SK-N-SH treated with all-trans-retinoic acid at 6 μM for 48 hours (cell line): ENCODE results near the gene DCHS2.

Experiments used
- ATAC-seq: fragments of 200-7000 bp; cut with Tn5 transposase; 3 replicates; pipeline ENCODE4 v1.9.1; 2020; ENCODE audit warnings: mild to moderate bottlenecking, moderate library complexity
- ARNTL ChIP-seq: fragments of 450-650 bp; formaldehyde crosslinking; IDR thresholded peaks from 2 replicates; pipeline ENCODE4 v1.5.0; 2020; ENCODE audit warnings: low read depth, mild to moderate bottlenecking, moderate library complexity, borderline replicate concordance
- BACH2 ChIP-seq: fragments of 250-450 bp; sonication (Bioruptor Pico); IDR thresholded peaks from 2 replicates; pipeline ENCODE4 v1.9.0; 2021; ENCODE audit warnings: mild to moderate bottlenecking, borderline replicate concordance
- ESRRG ChIP-seq: fragments of 250-450 bp; sonication (Bioruptor Pico); IDR thresholded peaks from 2 replicates; pipeline ENCODE4 v1.6.1; 2021; ENCODE audit warnings: mild to moderate bottlenecking
- GLIS3 ChIP-seq: fragments of 250-450 bp; sonication (Bioruptor Pico); IDR thresholded peaks from 2 replicates; pipeline ENCODE4 v1.5.0; 2020; ENCODE audit warnings: mild to moderate bottlenecking, moderate library complexity
- ISL1 ChIP-seq: fragments of 250-450 bp; sonication (Bioruptor Pico); IDR thresholded peaks from 2 replicates; pipeline ENCODE4 v2.1.2; 2022; ENCODE audit warnings: mild to moderate bottlenecking, moderate library complexity
- OSR1 ChIP-seq: fragments of 250-450 bp; sonication (Bioruptor Pico); IDR thresholded peaks from 2 replicates; pipeline ENCODE4 v1.8.0; 2022; ENCODE audit warnings: moderate library complexity, mild to moderate bottlenecking, inconsistent platforms
- RARB ChIP-seq: fragments of 250-450 bp; sonication (Bioruptor Pico); IDR thresholded peaks from 2 replicates; pipeline ENCODE4 v1.8.0; 2021; ENCODE audit warnings: mild to moderate bottlenecking, moderate library complexity
- SNAI2 ChIP-seq: fragments of 250-450 bp; sonication (Bioruptor Pico); IDR thresholded peaks from 2 replicates; pipeline ENCODE4 v1.5.0; 2020; ENCODE audit warnings: mild to moderate bottlenecking, moderate library complexity
- TCF4 ChIP-seq: fragments of 250-450 bp; sonication (Bioruptor Pico); IDR thresholded peaks from 2 replicates; pipeline ENCODE4 v1.8.0; 2021; ENCODE audit warnings: mild to moderate bottlenecking, moderate library complexity, borderline replicate concordance
- TOX ChIP-seq: fragments of 250-450 bp; sonication (Bioruptor Pico); IDR thresholded peaks from 2 replicates; pipeline ENCODE4 v1.8.0; 2021; ENCODE audit warnings: mild to moderate bottlenecking, moderate library complexity, borderline replicate concordance
- ZC3H10 ChIP-seq: fragments of 250-450 bp; sonication (Bioruptor Pico); IDR thresholded peaks from 2 replicates; pipeline ENCODE4 v1.5.1; 2021; ENCODE audit warnings: mild to moderate bottlenecking, moderate library complexity
- ZFP3 ChIP-seq: fragments of 250-450 bp; sonication (Bioruptor Pico); IDR thresholded peaks from 2 replicates; pipeline ENCODE4 v1.5.0; 2020; ENCODE audit warnings: mild to moderate bottlenecking, moderate library complexity
- ZFP30 ChIP-seq: fragments of 450-650 bp; formaldehyde crosslinking; IDR thresholded peaks from 2 replicates; pipeline ENCODE4 v1.5.0; 2022; ENCODE audit warnings: mild to moderate bottlenecking, moderate library complexity
- ZNF565 ChIP-seq: fragments of 450-650 bp; formaldehyde crosslinking; conservative IDR thresholded peaks from 2 replicates; pipeline ENCODE4 v1.5.0; 2020; ENCODE audit warnings: low read depth, mild to moderate bottlenecking, moderate library complexity
- ZNF70 ChIP-seq: fragments of 450-650 bp; formaldehyde crosslinking; IDR thresholded peaks from 2 replicates; pipeline ENCODE4 v1.5.0; 2020; ENCODE audit warnings: mild to moderate bottlenecking, moderate library complexity
- ZNF8 ChIP-seq: fragments of 450-650 bp; formaldehyde crosslinking; IDR thresholded peaks from 2 replicates; pipeline ENCODE4 v1.5.0; 2020; ENCODE audit warnings: mild to moderate bottlenecking, moderate library complexity
- TF ChIP-seq, protein P1 (sequence below): fragments of 250-450 bp; sonication (Bioruptor Pico); IDR thresholded peaks from 2 replicates; pipeline ENCODE4 v1.5.1; 2021; ENCODE audit warnings: mild to moderate bottlenecking, moderate library complexity
- TF ChIP-seq, protein P2 (sequence below): fragments of 250-450 bp; sonication (Bioruptor Pico); IDR thresholded peaks from 2 replicates; pipeline ENCODE4 v1.5.0; 2020; ENCODE audit warnings: mild to moderate bottlenecking, moderate library complexity
- TF ChIP-seq, protein P3 (sequence below): fragments of 250-450 bp; sonication (Bioruptor Pico); IDR thresholded peaks from 2 replicates; pipeline ENCODE4 v1.8.0; 2021; ENCODE audit warnings: low read depth, mild to moderate bottlenecking, moderate library complexity, borderline replicate concordance
- TF ChIP-seq, protein P4 (sequence below): fragments of 250-450 bp; sonication (Bioruptor Pico); IDR thresholded peaks from 2 replicates; pipeline ENCODE4 v1.8.0; 2020; ENCODE audit warnings: mild to moderate bottlenecking, moderate library complexity, borderline replicate concordance

Gene DCHS2

DNA sequence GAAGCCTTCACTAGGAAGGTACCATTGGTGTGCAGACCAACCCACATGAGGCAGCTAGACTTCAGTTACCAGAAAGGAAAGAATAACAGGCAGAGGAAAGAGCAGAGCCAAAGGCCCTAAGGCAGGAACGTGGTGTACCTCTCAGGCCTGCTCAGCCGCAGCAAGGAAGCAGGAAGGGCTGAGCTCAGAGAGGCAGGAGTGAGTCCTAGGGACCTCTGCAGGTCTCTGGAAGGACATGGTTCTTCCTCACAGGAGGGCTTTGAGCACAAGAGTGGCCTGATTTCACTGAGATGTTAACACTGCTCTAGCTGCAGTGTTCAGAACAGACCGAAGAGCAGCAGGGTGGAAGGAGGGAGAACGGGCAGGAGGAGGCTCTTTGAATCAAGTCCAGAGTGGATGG lies 124.6 kb downstream of the DCHS2 start:
- TF ChIP-seq ARNTL (CRISPR knock-in tag) (no peak), ISL1 (CRISPR knock-in tag) (no peak), ZNF70 (CRISPR knock-in tag) (no peak), OSR1 (CRISPR knock-in tag) (no peak), BACH2 (CRISPR knock-in tag) (no peak), ZFP3 (CRISPR knock-in tag) (no peak), TOX (no peak), ZFP30 (CRISPR knock-in tag) (no peak)
- TF ChIP-seq, protein P1, sequence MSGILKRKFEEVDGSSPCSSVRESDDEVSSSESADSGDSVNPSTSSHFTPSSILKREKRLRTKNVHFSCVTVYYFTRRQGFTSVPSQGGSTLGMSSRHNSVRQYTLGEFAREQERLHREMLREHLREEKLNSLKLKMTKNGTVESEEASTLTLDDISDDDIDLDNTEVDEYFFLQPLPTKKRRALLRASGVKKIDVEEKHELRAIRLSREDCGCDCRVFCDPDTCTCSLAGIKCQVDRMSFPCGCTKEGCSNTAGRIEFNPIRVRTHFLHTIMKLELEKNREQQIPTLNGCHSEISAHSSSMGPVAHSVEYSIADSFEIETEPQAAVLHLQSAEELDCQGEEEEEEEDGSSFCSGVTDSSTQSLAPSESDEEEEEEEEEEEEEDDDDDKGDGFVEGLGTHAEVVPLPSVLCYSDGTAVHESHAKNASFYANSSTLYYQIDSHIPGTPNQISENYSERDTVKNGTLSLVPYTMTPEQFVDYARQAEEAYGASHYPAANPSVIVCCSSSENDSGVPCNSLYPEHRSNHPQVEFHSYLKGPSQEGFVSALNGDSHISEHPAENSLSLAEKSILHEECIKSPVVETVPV (CRISPR knock-in tag): no peak
- no peak for ATAC-seq

DNA sequence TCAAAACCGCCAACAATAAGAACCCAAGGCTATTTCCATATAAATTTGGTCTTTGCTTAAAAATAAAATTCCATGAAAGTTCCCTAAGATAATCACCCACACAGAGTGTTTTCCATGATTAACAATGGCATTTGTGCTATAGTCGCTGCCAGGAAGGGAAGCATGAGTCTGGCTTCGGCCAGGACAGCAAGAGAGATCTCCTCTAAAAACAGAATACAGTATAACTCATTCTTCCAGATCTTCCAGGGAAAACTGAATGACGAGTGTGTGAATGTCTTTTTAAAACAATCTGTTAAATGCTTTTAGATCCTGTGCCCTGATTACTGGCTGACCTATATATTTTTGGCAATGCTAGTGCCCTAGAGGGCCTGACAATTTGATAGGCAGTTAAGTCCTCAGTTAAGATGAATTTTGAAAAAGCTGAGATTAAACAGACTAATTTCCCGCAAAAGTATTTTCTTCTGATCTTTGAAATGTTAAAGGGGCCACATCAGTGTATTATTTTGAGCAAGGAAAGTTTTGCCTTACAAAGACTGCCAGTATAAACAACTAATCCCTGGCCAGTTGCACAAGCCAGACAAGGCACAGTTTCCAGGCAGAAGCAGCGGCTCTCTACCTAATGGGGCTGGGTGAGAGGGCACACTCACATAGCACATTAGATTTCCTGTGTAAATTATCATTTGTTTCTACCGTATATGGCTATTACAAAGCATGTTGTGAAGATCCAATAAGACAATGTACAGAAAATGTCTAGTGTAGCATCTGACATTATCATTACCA lies 127.3 kb downstream of the DCHS2 start:
- TF ChIP-seq TCF4 (CRISPR knock-in tag) (no peak), SNAI2 (CRISPR knock-in tag) (no peak), GLIS3 (CRISPR knock-in tag) (no peak), ZNF565 (CRISPR knock-in tag) (no peak), RARB (CRISPR knock-in tag) (no peak), ZFP3 (CRISPR knock-in tag) (no peak), ISL1 (CRISPR knock-in tag) (no peak), OSR1 (CRISPR knock-in tag) (no peak), BACH2 (CRISPR knock-in tag) (no peak)
- TF ChIP-seq, protein P2, sequence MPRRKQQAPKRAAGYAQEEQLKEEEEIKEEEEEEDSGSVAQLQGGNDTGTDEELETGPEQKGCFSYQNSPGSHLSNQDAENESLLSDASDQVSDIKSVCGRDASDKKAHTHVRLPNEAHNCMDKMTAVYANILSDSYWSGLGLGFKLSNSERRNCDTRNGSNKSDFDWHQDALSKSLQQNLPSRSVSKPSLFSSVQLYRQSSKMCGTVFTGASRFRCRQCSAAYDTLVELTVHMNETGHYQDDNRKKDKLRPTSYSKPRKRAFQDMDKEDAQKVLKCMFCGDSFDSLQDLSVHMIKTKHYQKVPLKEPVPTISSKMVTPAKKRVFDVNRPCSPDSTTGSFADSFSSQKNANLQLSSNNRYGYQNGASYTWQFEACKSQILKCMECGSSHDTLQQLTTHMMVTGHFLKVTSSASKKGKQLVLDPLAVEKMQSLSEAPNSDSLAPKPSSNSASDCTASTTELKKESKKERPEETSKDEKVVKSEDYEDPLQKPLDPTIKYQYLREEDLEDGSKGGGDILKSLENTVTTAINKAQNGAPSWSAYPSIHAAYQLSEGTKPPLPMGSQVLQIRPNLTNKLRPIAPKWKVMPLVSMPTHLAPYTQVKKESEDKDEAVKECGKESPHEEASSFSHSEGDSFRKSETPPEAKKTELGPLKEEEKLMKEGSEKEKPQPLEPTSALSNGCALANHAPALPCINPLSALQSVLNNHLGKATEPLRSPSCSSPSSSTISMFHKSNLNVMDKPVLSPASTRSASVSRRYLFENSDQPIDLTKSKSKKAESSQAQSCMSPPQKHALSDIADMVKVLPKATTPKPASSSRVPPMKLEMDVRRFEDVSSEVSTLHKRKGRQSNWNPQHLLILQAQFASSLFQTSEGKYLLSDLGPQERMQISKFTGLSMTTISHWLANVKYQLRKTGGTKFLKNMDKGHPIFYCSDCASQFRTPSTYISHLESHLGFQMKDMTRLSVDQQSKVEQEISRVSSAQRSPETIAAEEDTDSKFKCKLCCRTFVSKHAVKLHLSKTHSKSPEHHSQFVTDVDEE: no peak
- TF ChIP-seq, protein P1 (CRISPR knock-in tag): no peak
- TF ChIP-seq, protein P3, sequence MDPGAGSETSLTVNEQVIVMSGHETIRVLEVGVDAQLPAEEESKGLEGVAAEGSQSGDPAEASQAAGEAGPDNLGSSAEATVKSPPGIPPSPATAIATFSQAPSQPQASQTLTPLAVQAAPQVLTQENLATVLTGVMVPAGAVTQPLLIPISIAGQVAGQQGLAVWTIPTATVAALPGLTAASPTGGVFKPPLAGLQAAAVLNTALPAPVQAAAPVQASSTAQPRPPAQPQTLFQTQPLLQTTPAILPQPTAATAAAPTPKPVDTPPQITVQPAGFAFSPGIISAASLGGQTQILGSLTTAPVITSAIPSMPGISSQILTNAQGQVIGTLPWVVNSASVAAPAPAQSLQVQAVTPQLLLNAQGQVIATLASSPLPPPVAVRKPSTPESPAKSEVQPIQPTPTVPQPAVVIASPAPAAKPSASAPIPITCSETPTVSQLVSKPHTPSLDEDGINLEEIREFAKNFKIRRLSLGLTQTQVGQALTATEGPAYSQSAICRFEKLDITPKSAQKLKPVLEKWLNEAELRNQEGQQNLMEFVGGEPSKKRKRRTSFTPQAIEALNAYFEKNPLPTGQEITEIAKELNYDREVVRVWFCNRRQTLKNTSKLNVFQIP (CRISPR knock-in tag): no peak
- no peak for ATAC-seq

DNA sequence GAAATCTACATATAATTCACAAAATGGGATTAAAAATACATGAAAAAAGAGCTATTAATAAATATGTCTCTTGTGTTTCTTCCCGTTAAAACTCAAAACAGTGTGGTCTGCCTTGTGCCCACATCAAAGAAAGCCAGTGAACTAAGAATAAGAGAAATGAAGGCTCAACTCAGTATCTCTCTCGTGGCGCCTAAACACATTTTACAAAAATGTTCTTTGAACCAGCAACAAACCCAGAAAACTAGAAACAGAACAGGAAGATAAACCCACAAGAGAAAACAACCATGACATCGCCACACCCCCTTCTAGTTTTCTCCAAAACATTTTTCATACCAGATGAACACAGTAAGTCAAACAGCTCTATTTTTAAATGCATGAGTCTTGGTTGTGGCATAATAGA lies 130.1 kb downstream of the DCHS2 start:
- TF ChIP-seq, protein P1 (CRISPR knock-in tag): no peak
- TF ChIP-seq ESRRG: no peak
- no peak for ATAC-seq

DNA sequence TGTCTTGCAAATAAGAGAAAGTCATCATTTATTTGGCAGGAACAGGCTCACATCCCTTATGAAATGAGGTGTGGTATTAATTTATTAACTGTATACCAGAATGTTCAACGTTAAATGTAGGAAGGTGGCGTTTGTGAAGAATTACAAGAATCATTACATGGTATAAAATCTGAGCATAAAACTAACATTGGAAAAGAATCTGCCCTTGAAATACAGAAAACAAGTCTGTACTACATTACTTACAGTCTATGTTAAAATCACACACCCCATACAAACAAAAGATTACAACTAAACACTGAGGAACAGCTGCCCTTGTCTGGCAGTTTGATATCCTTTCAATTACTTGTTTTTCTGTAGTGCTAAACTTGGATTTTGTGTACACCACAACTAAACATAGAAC lies 131.1 kb downstream of the DCHS2 start:
- ATAC-seq: no peak
- TF ChIP-seq, protein P4, sequence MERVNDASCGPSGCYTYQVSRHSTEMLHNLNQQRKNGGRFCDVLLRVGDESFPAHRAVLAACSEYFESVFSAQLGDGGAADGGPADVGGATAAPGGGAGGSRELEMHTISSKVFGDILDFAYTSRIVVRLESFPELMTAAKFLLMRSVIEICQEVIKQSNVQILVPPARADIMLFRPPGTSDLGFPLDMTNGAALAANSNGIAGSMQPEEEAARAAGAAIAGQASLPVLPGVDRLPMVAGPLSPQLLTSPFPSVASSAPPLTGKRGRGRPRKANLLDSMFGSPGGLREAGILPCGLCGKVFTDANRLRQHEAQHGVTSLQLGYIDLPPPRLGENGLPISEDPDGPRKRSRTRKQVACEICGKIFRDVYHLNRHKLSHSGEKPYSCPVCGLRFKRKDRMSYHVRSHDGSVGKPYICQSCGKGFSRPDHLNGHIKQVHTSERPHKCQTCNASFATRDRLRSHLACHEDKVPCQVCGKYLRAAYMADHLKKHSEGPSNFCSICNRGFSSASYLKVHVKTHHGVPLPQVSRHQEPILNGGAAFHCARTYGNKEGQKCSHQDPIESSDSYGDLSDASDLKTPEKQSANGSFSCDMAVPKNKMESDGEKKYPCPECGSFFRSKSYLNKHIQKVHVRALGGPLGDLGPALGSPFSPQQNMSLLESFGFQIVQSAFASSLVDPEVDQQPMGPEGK (CRISPR knock-in tag): no peak
- TF ChIP-seq OSR1 (CRISPR knock-in tag) (no peak), ZNF8 (CRISPR knock-in tag) (no peak), ARNTL (CRISPR knock-in tag) (no peak), RARB (CRISPR knock-in tag) (no peak), ZFP3 (CRISPR knock-in tag) (no peak), ZC3H10 (CRISPR knock-in tag) (no peak), ESRRG (no peak), ISL1 (CRISPR knock-in tag) (no peak), ZNF565 (CRISPR knock-in tag) (no peak)
- TF ChIP-seq, protein P2: no peak
